Renal cortical epithelial cell (primary cell): ENCODE measurements around the gene CD80. TPM values are rescaled to one million over a fixed set of nuclear protein-coding genes. Genes with fewer than 3 reads are reported as not detected.

Experiments used
- DNase-seq: peaks from one replicate; pipeline ENCODE4 v3.0.0-alpha.2; 2011; ENCODE audit warnings: low read depth
- total RNA-seq: library from RNA; depleted of rRNA; stranded (reverse); fragments of >200 nt; gene quantifications from 2 replicates; pipeline ENCODE4 v1.2.3, GENCODE V29; 2014

CD80 gene
- total RNA-seq, 1 donor from 2014 or later = not detected

- DNase-seq = no peak
These were observed 12.2 kb downstream of the CD80 start for GRCh38 chr3:119547227-119547626.

GRCh38 chr3:119543147-119543546, 16.3 kb downstream of the CD80 start:
- DNase-seq = no peak

DNA sequence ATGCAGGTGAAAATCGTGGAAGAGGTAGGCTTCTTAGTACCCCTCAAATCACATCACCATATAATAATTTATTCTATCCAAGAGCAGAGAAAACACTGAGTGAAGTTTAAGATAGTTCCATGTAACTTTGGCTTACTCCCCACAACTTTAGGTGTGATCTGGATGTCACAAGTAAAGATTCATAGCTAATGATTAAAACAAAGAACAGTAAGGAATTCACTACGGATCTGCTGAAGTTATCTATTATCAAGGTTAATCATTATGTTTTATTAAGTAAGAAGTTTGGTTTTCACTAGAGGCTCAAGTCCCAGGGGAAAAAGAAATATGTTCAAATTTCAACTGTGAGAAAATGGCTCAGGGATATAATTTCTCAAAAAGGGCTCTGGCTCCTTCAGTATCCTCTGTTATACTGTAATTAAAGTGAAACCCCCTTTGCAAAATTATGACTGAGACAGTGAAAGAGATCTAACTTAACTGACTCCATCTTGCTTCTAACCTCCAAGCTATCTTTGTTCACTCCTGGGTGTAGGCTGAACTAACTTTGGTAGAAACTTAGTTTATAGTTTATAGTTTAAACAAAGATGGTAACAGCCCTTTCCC, 17.1 kb downstream of the CD80 start:
- DNase-seq = peak; percentile 83

- peak; percentile 9 for DNase-seq
These were observed 17.9 kb downstream of the CD80 start for GRCh38 chr3:119541547-119541946.

- no peak for DNase-seq
These were observed 20.6 kb downstream of the CD80 start for GRCh38 chr3:119538772-119539171.

DNA sequence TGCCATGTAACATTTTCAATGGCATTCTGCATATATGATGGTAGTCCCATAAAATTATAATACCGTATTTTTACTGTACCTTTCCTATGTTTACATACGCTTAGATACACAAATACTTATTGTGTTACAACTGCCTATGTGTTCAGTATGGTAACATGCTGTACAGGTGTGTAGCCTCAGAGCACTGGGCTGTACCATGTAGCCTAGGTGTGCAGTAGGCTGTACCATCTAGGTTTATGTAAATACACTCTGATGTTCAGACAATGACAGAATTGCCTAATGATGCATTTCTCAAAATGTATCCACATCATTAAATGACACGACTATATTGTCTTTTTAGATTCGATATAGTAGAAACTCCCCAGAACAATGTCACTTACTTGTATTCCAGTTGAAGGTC, 22.7 kb downstream of the CD80 start:
- no peak for DNase-seq

DNA sequence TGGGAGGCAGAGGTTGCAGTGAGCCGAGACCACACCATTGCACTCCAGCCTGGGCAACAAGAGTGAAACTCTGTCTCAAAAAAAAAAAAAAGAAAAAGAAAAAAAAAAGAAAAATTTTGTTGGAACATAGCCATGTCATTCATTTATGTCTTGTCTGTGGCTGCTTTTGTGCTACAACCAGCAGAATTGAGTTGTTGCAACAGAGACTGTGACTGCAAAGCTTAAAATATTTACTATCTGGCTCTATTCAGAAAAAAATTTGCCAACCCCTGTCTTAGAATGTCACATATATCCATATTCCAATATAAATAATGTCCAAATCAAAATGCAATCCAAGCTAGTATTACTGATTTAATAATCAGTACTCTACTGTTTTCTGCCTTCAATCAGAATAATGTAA, 25.1 kb downstream of the CD80 start:
- no peak for DNase-seq

DNA sequence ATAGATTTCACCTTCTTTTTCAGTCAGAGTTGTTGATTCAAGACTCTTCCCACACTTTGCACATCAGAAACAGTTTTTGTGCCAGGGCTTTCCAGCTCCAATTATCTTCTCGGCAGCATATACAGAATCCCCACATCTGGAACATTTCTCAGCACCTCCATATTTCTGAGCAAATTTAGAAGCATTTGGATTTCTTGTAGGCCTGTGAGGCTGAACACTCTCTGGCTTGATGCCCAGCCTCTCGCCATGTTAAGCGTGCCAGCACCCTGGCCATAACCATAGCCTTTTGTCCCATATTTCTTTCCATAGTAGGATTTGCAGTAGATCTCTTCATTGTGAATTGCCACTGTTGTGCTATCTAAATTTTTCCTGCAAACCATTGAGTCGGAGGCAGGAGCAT, 28.3 kb downstream of the CD80 start:
- no peak for DNase-seq

GRCh38 chr3:119530456-119530855, 29.0 kb downstream of the CD80 start:
- no peak for DNase-seq

DNA sequence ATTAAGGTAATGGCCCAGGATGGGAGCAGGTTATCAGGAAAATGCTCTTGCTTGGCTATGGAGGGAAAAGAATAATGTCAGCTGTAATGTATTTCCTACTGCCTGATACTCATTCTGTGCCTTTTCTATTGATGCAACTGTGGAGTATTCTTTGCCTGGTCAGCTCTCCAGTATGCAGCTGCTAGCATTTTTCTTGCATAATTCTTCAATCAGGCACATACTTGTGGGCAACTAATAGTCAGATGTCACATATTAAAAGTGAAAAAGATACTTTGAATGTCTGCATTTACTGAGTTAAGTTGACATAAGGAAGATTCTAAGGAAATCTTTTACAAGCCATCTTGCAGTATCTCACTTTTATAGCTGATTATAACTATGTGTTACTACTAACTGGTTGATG, 29.5 kb downstream of the CD80 start:
- peak; percentile 13 for DNase-seq

DNA sequence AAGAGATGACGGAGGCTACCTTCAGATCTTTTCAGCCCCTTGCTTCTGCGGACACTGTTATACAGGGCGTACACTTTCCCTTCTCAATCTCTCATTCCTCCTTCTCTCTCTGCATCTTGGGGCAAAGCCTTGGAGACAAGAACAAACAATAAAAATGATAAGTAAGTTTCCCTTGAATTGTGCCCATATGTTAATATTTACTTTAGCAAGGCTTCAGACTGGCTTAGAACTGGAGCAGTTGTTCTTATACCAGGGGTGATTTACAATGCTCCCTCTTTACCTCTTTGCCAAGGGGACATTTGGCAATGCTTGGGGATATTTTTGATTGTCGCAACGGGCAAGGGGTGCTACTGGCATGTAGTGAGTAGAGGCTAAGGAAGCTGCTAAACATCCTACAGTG, 31.7 kb downstream of the CD80 start:
- no peak for DNase-seq

DNA sequence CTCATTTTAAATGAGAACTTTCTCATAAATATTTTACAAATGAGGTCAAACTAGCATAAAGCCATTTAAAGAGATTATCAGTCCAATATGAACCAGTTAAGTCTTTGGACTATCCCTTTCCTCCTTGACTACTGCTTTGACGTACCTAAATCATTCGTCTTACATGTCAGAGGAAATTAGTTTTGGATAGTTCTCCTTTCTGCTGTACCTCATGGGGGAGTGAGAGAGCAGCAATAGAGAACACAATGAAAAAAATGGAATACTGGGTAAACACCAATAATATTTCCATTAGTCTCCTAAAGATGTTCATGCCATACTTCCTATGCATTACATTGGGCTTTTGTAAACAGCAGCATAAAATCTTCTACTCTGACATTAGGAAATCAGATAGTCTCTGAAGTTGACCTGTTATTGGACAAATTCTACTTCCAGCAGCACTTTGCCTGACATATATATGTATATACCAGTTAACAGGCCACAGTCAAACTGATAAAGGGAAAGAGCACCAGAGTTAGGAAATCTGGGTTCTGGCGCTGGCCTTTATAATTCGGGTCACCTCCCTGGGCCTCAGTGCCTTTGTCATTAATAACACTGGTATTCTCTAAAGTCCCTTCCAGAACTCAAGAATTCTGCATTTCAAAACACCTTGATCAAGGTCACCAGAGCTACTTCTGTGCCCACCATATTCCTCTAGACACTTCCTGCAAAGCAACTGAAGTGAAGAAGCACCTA, 34.3 kb downstream of the CD80 start:
- DNase-seq = peak; percentile 31

- no peak for DNase-seq
These were observed 41.4 kb downstream of the CD80 start for GRCh38 chr3:119518026-119518425.

DNA sequence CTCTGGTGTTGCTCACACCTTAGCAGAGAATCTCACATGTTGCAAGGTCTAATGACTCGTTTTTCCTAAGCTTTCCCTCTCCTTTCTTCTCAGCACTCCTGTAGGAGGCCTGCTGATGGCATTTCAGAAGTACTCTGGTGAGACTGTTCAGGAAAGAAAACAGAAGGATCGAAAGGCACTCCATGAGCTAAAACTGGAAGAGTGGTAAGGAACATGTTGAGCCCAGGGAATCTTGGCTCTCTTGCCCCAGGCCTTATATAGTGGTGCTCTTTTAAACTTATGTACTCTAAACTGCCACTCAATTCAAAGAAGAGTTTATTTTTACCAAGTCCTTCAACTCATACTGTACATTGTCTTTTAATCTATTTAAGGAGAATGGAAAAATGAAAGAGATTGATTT, 42.3 kb downstream of the CD80 start:
- no peak for DNase-seq

DNA sequence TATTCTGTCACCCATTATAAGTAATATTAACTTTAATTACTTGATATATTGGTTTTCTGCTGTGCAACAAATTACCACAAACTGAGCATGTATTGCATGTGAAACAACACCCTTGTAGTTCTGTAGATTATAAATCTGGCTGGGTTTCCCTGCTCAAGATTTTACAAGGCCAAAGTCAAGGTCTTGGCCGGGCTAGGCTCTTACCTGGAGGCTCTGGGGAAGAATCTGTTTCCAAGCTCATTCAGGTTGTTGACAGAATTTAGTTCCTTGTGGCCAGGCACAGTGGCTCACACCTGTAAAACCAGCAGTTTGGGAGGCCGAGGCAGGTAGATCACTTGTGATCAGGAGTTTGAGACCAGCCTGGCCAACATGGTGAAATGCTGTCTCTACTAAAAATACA, 44.8 kb downstream of the CD80 start:
- no peak for DNase-seq

DNA sequence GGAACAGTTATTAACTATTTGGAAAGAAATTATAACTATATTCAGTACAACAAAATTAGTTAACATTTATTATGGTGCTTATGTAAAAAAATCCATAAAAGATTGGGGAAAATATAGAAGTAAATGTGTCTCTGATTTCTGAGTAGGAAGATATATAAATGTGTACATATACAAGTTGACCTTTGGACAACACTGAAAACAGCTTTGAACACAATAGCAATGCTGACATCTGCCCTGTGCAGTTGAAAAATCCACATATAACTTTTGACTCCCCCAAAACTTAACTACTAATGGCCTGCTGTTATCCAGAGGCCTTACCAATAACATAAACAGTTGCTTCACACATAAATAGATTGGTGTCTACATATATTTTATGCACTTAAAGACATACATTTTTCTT, 48.7 kb downstream of the CD80 start:
- no peak for DNase-seq

DNA sequence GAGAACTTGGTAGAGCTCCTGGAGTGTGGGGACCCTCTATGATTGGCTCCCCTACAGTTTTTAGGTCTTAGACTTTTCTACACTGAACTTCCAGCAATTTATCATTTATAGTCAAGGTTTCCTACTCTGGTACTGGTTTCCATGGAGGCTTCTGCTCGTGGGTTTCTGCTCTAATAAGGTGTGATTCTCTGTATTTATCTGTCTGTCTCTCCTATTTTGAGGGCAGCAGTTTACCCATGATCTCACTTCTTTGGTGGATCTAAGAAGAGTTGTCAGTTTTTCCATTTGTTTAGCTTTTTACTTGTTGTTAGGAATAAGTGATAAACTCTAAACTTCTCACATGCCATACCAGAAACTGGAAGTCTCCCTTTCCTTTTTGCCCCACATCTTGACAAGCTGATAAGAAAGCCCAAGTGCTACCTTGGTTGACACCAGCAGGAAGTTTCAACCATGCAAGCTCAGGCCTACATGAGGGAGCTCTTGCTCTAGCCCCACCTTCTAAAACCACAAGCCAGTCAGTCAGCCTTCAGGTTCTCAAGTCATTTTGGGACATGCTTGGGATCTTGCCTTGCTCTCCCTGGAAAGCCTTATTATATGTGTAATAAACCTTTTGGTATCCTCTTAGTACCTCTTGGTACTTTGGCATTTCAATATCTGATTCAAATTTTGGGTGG, 51.1 kb downstream of the CD80 start:
- no peak for DNase-seq

GRCh38 chr3:119507404-119507803, 52.0 kb downstream of the CD80 start:
- no peak for DNase-seq

DNA sequence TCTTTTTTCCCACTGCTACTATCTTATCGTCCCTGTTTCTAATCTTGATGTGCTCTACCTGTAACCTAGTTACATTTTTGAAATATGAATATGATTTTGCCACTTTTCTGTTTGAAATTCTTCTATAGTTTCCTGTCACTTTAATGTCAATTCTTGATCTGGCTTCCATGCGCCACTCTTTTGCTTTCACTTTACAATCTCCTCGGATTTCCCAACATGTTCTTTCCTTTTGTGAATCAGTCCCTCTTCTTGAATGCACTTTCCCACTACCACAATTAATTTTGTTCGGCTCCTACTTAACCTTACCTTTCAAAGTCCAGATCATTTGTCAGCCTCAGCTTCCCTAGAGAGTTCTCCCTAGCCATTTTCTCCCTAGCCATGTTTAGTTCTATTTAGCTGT, 52.8 kb downstream of the CD80 start:
- no peak for DNase-seq

DNA sequence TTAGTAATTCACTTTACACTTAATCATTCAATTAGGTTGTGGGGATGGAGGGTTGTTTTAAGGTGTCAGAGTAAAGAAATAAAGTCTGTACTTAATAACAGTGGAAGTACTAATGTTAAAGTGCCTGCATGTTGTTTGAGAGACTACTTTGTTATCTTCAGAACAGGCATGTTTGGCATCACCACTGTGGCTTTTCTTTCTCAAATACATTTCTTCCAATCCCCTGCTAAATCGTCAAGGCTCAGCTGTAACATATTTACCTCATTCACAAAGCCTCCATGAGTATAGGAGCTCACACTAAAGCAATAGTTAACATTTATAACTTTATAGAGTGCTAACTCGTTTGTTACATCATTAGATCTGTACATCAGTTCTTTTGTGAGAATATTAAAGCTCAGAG, 58.5 kb downstream of the CD80 start:
- no peak for DNase-seq

DNA sequence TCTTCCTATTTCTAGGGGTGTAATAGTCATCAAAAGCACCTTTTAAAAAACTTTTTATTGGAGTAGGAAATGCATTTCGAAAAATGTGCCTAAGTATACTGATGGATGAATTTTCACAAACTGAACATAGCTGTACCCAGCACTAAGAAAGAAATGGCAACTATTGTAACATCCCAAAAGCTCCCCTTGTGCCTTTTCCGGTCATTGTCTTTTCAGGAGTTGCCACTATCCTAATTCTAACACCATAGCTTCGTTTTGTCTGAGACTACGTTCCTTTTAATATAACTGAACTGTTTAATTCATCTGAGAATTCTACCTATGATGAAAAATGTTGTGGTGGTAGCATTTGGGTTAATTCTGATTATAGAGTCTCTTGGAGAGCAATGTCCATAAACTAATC, 59.1 kb downstream of the CD80 start:
- no peak for DNase-seq

- DNase-seq = peak; percentile 94
These were observed 61.0 kb downstream of the CD80 start, which contains the start of gene TIMMDC1 for GRCh38 chr3:119498186-119499011. TIMMDC1 (plus strand) TSS chr3:119498547; CDS start chr3:119498734, 187 bp downstream.
